HG03196 (cell line): ENCODE data around the gene DUSP2.
"Not testable (repeated sequence)": the region's sequence is repeated elsewhere in the genome, so short reads cannot be mapped to it uniquely, and the experiment has no call there.

Experiments used
- ATAC-seq: cut with Tn5 transposase; IDR thresholded peaks from one replicate; pipeline ENCODE4 v1.9.1; 2021; ENCODE audit not compliant: unreplicated experiment

DUSP2 gene

DNA sequence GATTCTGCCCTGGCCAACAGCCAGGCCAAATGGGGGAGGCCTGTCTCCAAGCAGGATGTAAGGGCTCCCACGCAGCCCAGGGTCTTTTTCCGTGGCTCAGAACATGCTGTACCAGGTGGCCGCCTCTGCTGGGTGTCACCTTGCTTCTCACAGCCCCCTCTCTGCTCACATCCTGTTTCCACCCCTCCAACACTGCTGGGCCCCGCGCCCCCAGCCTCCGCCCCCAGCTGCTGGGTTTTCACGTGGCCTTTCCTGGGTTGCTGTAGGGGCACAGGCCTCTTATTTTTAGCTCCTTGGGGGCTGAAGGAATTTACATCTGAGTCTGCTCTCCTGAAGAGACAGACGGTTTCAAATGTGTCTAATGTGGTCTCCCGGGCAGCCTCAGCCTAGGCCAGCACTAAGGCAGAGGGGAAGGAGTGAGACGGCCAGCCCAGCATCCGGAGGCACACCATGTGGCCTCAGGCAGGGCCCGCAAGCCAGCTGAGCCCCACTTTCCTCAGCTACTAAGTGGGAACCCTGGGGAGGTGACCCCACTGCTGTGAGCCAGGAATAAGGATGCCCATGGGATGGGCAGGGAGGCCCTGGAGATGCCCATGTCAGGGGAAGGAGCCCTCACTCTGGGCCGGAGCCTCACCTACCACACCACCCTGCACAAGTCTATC, 18.7 kb upstream of the DUSP2 start:
- ATAC-seq: peak; percentile 51

DNA sequence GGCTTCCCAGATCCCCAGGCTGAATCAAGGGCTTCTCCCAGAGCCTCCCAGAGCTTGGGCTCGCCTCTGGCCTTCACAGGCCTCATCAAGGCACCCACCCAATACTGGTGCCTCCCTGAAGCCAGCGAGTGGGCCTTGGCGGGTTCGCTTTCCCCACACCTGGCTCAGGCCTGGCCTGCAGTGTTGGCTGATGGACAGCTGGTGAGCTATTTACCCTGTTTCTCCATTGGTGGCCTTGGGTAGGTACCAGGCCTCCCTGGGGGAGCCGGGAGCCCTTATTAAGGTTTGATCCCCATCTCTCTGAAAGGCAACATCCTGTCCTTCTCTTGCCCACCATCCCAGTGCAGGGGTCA, 18.2 kb upstream of the DUSP2 start:
- no peak for ATAC-seq

DNA sequence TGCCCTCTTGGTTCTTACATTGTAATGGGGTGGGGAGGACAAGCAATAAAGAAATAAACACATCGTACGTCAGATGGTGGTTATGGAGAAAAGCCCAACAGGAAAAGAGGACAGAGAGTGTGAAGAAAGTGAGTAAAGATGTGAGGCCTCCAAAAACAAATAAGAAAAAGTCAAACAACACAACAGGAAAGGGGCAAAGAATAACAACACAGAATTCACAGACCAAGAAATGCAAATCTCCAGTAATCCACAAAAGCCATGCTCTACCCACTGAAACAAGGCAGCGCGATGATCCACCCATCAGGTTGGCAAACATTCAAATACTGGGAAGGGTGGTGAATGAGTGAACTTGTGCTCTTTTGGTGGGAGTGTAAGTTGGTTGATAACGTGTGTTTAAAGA, 16.7 kb upstream of the DUSP2 start:
- ATAC-seq: no peak

DNA sequence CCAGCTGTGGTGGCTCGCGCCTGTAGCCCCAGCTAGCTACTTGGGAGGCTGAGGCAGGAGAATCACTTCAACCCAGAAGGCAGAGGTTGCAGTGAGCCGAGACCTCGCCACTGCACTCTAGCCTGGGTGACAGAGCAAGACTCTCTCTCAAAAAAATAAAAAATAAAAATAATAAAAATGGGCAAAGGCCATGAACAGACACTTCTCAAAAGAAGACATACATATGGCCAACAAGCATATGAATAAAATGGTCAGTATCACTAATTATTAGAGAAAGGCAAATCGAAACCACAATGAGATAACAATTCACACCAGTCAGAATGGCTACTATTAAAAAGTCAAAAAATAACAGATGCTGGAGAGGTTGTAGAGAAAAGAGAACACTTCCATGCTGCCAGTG, 15.1 kb upstream of the DUSP2 start:
- ATAC-seq: not testable (repeated sequence)

DNA sequence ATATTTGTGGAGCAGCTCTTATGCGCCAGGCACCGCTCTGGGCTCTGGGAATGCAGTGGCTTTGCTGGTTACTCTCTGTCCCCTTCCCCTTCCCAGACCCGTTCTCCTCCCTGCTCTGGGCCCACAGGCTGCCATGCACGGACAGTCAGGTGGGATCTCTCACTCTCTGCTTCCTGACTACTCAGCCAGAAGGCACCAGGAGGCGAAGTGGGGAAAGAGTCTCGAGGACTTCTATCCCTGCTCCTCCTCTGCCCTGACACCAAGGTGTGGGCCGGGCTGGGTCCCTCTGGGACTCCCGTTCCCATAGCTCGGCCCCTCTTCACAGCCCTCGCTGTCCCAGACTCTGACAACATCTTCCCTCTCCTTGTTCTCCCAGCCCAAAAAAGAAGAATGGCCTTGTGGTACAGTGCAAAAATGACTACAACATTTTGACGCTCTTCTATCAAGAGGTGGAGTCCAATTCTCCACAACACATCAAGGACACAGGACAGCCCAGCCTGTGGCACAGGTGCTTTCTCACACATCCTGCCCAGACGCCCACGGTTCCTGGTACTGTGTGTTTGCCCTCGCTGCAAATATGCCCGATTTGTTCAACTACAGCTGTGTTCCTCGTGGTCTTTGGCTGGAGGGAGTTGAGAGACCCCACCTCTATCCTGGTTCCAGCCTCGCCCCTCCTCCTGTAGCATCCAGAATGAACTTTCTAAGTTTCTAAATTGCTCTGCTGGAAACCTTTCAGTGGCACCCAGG, 14.0 kb upstream of the DUSP2 start:
- ATAC-seq: no peak

DNA sequence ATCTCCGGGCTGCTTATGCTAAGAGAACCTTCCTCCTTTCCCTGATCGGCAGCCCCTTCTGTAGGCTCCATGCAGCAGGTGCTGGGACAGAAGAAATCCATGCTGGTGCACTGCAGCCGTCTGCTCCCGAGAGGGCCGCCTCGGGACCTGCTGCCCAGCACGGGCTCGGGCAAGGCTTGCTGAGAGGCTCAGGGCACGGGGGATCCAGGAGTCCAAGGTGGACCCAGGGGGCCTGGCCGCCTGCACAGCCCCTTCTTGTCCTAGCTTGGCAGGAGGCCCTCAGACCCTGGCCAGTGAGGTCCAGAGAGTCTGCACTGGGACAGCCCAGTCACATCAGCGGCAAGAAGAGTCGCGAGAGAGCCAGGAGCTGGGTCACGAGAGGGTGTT, 13.3 kb upstream of the DUSP2 start:
- ATAC-seq: no peak

DNA sequence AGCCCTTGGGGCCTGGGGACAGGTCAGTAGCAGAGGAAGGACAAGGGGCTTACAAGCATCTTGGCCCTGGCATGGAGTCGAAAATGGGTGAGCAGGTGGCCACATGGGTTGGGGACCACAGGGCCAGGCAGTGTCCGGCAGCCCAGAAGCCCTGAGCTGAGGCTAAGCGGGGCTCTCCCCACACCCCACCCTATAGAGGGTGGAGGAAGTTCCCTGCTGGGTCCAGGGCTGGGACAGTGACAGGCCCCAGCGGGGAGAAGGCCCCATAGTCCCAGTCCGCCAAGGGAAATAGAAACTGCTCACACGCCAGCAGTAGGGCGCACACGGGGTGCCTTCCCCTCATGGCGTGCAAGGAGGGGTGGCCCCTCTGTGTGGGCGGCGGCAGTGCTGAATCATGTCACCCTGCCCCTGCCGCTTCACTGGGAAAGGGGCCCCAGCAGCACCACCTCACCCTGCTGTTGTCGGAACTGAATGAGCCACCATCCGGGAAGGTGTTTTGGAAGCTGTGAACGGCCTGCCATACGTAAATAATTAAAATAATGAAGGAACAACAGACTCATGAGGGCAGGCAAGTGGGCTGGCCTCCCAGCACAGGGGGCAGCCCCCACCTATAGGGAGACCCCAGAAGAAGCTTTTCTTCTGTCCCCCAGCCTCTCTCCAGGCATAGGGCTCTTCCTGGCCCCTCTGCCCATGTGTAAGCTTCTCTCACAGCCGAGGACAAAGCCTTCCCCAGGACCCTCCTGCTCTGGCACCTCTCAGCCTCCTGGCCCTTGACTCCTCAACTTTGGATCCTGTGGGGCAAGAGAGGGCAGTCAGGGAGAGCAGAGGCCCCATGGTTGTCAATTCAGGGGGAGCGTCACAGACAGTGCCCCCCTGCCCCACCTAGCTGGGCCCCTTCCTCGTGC, 12.7 kb upstream of the DUSP2 start:
- ATAC-seq: peak; percentile 58

DNA sequence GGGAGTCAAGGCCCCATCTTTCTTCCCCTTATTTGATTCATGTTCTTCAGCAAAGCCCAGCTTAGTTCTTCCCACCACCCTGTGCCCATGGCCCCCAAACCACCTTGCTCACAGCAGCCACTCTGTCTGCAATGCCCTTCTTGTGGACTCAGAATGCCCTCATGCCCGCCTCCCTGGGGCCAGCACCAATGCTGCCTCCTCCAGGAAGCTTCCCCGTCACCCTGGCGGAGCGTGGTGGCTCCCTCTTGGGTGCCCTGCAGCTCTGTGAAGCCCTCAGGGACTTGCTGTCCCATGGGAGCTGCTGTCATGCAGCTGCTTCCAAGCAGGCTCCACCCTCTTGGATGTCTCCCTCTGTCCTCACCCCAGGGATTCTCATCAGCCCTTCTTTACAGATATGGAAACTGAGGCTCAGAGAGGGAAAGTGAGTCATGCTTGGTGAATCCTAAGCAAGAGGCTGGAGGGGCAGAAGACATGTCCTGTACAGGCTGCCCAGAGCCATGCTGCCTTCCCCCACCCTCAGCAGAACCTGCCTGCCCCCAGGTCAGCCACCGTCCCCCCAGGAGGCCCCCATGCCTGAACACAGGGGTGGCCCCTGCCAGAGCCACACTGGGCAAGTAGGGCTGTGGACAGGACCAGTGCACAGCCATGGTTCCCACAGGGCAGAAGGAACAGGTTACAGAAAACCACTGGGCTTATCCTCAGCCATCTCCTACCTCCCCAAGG, 11.8 kb upstream of the DUSP2 start:
- peak; percentile 43 for ATAC-seq

DNA sequence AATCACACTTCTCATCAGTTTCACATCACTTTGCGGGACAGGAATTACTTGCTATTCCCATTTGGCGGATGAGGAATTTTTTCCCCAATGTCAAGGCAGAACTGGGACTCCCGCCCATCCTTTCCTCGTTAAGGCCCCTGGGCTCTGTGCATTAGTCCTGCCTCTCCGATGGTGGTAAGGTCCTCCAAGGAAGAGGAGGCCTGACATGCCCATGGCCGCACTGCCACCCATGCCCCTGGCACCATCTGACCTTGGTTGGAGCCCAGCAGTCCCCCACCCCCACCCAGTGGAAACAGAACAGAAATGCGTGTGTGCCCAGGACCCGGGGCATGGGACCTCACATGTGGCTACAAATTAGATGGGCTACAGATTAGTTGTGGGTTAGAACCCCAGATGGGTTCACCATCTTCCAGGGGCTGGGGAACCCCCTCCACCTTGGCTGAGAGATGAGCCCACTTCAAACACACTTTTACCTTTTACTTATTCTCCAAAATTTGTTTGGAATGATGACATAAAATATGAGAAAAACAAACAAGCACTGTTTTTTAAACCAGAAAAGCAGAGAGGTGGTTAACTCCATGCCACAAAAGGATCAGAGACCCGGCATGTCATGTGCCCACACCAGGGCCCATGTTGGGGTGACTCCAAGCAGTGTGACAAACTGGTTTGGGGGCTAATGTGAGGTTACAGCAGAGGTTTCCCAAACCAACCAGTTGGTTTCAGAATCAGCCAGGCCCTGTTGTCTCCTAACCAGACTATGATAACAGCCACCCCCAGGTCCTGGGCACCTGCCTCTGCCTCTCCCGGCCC, 11.0 kb upstream of the DUSP2 start:
- ATAC-seq: no peak

DNA sequence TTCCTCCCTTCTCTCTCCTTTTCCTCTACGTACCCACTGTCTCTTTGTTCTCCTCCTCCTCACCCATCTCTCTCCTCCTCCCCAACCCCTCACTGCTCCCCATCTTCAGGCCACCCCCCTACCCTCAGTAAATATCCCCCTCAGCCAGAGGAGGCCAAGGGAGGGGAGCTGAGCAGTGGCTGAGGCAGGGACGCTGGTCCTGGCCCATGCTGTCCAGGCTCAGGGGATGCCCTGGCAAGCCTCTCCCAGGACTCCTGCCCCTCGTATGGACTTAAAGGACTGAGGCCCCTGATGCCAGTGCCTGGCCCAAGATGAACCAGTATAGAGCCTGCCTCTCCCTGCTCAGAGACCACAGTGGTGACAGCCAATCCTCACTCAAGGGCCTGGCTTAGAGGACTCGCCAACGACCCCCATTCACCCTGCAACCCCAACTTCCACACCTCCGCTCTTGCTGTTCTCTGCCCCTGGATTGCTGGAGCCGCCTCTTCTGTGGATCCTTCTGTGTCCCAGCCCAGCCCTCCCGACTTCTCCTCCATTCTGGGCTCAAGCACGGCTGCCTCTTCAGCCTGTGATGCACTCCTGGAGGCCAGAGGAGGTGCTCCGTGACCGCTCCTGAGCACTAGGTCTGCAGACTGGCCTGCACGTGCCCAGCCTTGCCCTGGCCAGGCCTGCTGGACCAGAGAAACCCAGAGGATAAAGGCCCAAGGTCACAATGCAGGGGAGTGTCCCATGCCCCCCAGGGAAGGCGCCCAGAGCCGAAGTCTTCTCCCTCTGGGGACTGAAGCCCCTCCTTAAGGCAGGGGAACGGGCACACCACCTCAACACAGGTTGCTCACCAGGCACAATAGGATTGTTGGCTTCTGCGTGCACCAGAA, 9.5 kb upstream of the DUSP2 start:
- ATAC-seq: no peak

DNA sequence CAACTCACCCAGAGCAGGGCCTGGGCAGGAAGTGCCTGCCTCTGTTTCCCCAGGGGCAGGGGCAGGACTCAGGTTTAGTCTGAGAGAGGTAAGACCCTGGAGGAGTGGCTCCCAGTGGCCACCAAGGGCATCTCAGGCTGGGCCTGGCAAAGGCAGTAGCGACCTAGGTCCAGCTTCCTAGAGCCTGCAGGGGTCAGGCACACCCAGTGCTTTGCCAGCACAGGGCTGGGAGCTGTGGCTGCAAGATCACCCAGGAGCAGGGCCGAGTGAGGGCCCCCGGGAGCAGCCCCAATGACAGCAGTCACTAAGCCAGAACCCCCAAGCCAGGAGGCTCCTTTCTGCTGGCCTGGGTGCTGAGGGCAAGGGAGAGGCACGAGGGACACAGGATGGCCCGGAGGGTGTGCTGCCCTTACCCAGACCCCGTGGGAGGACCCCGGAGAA, 8.8 kb upstream of the DUSP2 start:
- no peak for ATAC-seq

DNA sequence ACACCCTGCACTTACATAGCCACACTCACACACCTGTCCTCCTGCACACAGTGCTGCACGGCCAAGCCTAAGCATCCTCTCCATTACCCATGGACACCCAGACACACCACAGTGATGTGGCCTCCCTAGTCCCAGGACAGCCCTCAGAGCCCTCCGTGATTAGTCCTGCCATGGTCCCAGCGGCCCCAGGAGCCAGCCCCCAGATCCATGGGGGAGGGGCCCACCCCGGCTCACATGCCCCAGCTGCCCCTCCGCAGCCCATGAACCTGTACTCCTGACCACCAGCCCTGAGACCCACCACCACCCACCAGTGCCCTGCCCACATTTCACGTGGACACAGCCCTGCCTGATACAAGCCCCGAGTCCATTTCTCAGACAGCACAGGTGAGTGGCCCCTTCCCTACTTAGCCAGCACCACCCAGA, 8.1 kb upstream of the DUSP2 start:
- no peak for ATAC-seq

DNA sequence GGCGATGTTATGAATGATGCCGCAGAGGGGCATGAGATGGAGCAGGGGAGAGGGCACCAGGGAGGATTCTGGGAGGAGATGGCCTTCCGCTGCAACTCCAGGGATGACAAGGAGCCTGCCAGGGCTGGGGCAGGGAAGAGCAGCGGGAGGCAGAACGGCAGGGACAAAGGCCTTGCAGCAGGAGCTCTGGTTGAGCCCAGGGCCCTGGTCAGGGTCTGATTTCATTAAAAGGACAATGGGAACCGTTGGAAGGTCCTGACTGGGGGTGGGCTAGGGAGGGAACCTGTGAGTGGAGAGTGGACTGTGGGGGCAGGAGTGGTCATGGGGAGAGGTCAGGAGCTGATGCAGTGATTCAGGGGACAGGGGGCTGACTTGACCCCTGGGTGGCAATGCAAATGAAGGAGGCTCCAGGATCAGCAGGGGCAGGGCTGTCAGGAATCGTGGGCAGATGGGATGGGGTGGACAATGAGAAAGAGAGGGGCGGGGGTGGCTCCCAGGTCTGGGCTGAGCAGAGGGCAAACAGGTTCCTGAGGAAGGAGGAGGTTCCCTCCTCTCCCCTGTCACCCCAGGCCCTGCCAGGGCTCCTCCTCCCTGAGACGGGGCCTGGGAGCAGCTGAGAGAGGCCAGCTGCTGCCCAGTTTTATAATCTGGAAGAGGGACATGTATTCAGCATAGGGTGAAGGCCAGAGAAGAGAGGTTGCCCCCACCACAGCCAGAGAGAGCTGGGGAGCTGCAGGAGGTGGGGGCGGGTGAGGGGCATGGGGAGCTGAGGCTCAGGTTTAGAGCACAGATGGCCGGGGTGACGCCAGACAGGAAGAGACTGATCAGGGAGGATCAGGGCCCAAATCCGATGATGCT, 7.3 kb upstream of the DUSP2 start:
- no peak for ATAC-seq

DNA sequence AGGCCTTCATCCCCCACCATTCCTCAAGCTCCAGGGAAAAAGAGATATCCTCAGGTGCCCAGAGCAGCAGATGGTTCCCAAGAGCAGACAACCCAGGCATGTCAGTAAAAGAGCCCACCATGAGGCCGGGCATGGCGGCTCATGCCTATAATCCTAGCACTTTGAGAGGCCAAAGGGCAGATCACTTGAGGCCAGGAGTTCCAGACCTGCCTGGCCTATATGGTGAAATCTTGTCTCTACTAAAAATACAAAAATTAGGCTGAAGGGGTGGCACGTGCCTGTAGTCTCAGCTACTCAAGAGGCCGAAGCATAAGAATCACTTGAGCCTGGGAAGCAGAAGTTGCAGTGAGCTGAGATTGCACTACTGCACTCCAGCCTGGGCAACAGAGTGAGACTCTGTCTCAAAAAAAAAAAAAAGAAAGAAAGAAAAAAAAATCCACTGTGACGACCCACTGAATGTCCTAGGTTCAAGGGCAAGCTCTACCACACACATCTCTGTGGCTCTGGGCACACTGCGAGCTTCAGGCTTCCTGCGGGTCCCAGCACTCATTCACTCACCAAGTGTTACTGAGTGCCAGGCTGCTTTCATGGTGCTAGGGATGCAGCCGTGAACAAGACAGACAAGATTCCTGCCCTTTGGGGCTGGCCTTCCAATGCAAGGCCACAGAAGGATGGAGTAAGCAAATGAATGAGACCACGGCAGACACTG, 6.5 kb upstream of the DUSP2 start:
- ATAC-seq: no peak

DNA sequence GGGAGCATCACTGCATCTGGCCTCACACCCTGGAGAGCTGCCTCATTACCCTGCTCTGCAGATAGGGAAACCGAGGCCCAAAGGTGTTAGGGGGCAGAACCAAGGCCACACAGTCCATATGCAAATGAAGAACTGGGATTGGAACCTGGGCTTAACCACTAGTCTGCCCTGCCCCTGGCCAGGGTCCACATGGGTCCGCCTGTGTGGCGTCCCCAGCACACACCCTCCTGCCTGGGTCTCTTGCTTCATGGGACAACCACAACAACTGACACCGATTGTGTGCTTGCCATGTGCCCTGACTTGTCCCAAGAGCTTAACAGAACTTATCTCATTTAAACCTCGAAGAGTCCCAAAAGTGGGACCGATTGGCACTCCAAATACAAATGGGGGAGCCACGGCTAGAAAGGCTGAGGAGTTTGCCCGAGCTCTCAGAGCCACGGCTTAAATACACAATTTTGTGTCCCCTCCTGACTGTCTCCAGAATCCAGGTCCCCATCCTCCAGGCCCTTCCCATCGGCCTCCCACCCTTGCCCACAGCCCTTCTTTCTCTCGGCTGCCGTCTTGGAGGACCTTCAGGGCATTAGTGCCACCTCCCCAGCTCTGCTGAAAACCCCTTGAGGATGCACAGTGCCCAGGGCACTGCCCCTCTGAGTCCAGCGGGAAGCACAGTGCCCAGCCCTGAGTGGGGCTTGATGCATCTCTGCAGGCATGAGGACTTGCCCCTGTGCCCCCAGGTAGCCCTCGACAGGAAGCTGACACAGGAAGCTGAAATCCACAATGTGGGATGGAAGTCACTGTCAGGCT, 5.8 kb upstream of the DUSP2 start:
- ATAC-seq: no peak

DNA sequence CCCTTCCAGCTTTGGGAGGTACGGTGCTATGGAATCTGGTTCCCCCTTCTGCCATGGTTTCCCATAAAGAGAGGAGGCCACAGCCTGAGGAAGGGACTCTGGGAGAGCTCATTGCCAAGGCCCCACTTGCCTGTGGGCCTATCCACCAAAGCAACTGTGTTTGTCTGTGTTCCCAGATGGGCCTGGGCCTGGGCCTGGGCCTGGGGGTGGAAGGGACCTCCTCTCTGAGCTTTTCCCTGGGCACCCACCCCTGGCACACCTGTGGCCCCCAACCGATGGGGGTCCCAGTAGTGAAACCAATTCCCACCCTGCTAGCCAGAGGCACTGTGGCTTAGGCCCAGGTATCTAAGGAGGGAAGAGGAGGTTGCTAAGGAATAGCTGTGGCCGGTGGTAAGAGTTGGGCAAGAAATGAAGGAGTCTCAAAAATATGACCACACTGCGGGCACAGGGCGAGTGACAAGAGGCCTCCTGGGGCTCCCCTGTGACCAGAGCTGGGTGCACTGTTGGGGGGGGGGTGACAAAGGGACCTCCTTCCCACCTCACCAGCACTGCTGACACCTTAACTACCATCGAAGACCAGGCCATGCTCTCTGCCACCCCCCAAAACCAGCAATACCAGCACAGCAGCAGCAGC, 4.9 kb upstream of the DUSP2 start:
- ATAC-seq: no peak
